GM20000 (cell line): ENCODE measurements around the gene GABRG3.

ENCODE experiments used
- DNase-seq: peaks from one replicate; pipeline ENCODE4 v3.0.0; 2012; ENCODE audit warnings: low spot score
- TF ChIP-seq, protein P1 (sequence below): IDR thresholded peaks from 2 replicates; pipeline ENCODE4 v1.5.1; 2012; ENCODE audit warnings: mild to moderate bottlenecking, control low read depth; ENCODE audit errors: extremely low read depth, missing control alignments

GABRG3 gene

DNA sequence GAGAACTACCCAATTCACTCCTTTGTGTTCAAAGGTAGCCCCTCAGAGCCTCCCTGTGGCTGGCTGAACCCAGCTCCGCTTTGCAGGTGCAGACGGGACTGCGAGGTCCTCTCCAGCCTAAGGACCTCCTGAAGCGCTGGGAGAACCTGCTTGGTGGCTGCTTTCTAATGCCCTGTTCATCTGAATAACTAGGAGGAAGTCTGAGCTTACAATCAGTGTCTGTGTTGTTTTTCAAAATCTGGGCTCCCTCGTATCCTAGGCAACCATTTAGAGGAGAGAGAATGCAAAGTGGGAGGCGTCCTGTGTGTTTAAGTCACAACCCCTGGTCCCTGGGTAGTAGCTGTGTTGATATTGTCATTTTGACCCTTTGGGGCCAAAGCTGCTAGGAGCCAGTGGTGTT lies 99.9 kb downstream of the GABRG3 start:
- no peak for DNase-seq
- TF ChIP-seq, protein P1, sequence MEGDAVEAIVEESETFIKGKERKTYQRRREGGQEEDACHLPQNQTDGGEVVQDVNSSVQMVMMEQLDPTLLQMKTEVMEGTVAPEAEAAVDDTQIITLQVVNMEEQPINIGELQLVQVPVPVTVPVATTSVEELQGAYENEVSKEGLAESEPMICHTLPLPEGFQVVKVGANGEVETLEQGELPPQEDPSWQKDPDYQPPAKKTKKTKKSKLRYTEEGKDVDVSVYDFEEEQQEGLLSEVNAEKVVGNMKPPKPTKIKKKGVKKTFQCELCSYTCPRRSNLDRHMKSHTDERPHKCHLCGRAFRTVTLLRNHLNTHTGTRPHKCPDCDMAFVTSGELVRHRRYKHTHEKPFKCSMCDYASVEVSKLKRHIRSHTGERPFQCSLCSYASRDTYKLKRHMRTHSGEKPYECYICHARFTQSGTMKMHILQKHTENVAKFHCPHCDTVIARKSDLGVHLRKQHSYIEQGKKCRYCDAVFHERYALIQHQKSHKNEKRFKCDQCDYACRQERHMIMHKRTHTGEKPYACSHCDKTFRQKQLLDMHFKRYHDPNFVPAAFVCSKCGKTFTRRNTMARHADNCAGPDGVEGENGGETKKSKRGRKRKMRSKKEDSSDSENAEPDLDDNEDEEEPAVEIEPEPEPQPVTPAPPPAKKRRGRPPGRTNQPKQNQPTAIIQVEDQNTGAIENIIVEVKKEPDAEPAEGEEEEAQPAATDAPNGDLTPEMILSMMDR = no peak

DNA sequence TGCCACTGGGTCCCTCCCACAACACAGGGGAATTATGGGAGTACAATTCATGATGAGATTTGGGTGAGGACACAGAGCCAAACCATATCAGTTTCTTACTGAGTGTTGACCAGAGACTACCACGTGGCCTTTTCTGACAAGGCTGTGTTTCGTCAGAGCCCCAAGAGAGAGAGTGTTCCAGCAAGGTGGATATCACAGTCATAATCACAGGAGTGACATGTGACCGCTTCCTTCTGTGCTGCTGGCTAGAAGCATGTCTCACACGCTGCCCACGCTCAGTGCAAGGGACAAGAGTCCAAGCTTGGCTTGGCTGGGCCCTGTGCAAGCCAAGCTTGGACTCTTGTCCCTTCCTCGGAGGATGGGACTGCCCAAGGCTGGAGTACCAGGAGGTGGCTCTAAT lies 103.2 kb downstream of the GABRG3 start:
- DNase-seq = no peak
- TF ChIP-seq, protein P1 = no peak

DNA sequence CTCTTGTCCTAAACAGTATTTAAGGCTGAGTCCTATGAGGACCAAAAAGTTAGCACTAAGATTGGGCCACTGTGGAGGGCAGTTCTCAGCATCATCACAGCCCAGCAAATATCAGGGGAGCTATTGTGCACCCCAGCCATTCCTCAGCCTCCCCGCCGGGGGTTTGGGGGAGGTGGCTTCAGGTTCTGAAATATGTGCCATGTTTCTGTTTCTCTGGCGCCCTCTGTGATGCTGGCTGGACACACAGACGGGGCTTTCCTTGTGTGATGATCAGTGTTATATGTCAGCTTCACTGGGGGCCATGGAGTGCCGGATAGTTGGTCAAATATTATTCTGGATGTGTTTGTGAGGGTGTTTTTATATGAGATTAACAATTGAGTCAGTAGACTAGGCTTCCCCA lies 106.8 kb downstream of the GABRG3 start:
- TF ChIP-seq, protein P1 = no peak
- DNase-seq = no peak

DNA sequence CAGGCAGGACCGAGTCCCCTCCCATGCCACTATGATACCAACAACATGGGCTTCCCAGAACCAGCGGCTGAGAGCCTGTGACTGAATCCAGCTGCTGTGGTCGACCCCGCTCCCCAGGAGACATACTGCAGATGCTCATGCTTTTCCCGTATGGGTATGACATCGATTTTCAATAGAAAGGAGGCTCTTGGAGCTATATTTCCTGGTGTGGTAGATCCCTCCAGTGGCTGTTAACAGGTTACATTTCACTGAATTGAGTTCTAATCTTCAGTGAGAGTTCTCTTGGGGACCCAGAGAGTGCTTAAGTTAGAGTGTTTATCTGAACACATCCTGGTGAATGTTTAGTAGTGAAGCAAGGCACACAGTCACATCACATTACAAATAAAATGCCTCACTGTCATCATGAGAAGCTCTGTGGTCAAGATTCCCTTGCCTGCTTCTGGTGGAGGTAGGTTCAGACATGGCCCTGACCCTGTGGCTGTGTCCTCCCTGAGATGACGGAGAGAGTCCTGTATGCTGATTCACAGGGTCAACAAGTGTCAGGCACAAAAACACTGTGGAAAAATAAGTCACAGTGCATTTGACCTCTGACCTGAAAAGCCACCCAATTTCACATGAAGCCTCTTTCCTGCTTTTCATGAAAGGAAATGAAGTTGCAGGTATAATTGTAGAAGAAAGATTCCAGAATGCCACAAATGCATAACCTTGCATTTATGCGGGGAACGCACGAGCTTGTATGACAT lies 110.9 kb downstream of the GABRG3 start:
- no peak for DNase-seq

DNA sequence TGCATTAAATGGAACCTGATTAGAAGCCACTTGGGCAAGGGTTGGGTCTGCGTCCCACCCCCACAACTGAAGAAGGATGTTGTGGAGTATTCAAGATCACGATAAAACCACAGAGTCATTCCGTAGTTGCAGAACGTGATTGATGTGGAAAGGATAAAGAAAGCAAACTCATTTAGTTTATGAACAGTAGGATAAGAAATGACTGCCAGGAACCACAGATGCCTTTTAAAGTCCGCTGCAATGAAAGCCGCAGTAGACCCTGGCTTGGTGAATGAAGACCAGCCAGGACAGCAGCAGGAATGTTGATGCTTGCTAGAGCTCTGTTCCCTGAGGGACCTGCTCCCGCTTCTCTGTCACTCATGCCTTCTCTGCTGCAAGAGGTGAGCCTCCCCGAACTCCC lies 111.5 kb downstream of the GABRG3 start:
- DNase-seq = no peak
- TF ChIP-seq, protein P1 = no peak

More for the DNA sequence above, 110.9 kb downstream of the GABRG3 start:
- TF ChIP-seq, protein P1 = no peak

DNA sequence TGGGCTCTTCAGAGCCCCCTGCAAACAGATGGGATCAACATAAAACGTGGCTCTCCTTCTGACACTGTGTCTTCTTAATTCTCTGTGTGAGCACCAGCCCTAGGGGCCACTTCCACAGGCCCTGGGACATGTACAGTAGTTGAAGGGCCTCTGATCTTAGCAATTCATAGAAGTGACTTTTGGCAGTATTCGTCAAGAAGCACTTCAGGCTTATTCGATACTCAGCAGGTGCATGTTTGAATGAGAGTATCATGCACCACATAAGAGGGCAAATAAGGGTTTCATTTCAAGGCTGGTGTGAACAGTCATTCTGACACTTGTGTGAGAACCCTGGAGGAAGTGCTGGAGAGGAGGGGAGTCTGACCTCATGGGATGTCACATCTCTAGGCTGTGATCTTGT lies 113.9 kb downstream of the GABRG3 start:
- TF ChIP-seq, protein P1 = no peak
- DNase-seq = no peak

DNA sequence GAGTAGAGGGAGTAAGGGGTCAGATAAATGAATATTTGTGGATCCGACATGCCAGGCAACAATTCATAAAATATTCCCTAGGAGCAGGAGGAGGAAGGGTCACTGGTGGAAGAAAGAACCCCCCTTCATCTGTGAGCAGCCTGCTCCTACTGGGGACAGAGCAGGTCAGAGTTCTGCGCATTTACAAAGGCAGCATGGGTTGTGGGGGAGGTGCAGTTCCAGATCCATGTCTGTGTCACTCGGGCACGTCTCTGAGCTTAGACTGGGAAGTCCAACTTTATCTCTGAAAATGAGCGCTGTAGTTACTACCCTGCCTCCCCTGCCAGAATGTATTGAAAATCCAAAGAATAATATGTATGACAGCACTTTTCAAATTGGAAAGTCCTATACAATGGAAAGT lies 115.2 kb downstream of the GABRG3 start:
- TF ChIP-seq, protein P1 = no peak
- DNase-seq = no peak
